ENCODE data around the gene ZNF507.

Gene ZNF507

GRCh38 chr19:32339988-32340874, 5.2 kb upstream of the ZNF507 start:
- DNase-seq, result peak; percentile 94

GRCh38 chr19:32342695-32343094, 2.7 kb upstream of the ZNF507 start:
- DNase-seq, result no peak

GRCh38 chr19:32343550-32344262, 1.7 kb upstream of the ZNF507 start:
- peak; percentile 72 for DNase-seq

- DNase-seq, result no peak
Measured at GRCh38 chr19:32346901-32347300, 1.5 kb downstream of the ZNF507 start.

GRCh38 chr19:32347573-32347972, 2.2 kb downstream of the ZNF507 start:
- no peak for DNase-seq

GRCh38 chr19:32349051-32349450, 3.6 kb downstream of the ZNF507 start:
- DNase-seq, result no peak

GRCh38 chr19:32349724-32350470, 4.5 kb downstream of the ZNF507 start:
- DNase-seq, result no peak

- DNase-seq, result no peak
Measured at GRCh38 chr19:32350471-32350865, 5.1 kb downstream of the ZNF507 start.

GRCh38 chr19:32350987-32351348, 5.6 kb downstream of the ZNF507 start:
- no peak for DNase-seq

- DNase-seq, result no peak
Measured at GRCh38 chr19:32352241-32352630, 6.8 kb downstream of the ZNF507 start.

GRCh38 chr19:32354345-32354744, 8.9 kb downstream of the ZNF507 start:
- DNase-seq, result no peak

- DNase-seq, result no peak
Measured at GRCh38 chr19:32355309-32355708, 9.9 kb downstream of the ZNF507 start.

- DNase-seq, result no peak
Measured at GRCh38 chr19:32357720-32358119, 12.3 kb downstream of the ZNF507 start.

GRCh38 chr19:32358321-32358720, 12.9 kb downstream of the ZNF507 start:
- DNase-seq, result peak; percentile 90

GRCh38 chr19:32359581-32359980, 14.2 kb downstream of the ZNF507 start:
- DNase-seq, result no peak

GRCh38 chr19:32361574-32362317, 16.3 kb downstream of the ZNF507 start:
- no peak for DNase-seq

- DNase-seq, result no peak
Measured at GRCh38 chr19:32362318-32362691, 16.9 kb downstream of the ZNF507 start.

GRCh38 chr19:32363175-32363574, 17.8 kb downstream of the ZNF507 start:
- DNase-seq, result no peak

- DNase-seq, result no peak
Measured at GRCh38 chr19:32363632-32364031, 18.2 kb downstream of the ZNF507 start.

GRCh38 chr19:32364040-32364439, 18.6 kb downstream of the ZNF507 start:
- DNase-seq, result no peak

GRCh38 chr19:32367063-32367462, 21.7 kb downstream of the ZNF507 start:
- no peak for DNase-seq

- no peak for DNase-seq
Measured at GRCh38 chr19:32367948-32368536, 22.6 kb downstream of the ZNF507 start.

- DNase-seq, result no peak
Measured at GRCh38 chr19:32368787-32369186, 23.4 kb downstream of the ZNF507 start.
